Pulmonary artery endothelial cell (primary cell): ENCODE results near the gene METTL23. TPM values are rescaled to one million over a fixed set of nuclear protein-coding genes. Genes with fewer than 3 reads are reported as not detected.
"Not testable (repeated sequence)": the region's sequence is repeated elsewhere in the genome, so short reads cannot be mapped to it uniquely, and the experiment has no call there.

Experiments
- DNase-seq: peaks from one replicate; pipeline ENCODE4 v3.0.0-alpha.2; 2011; ENCODE audit warnings: low read depth, low spot score
- total RNA-seq: library from RNA; depleted of rRNA; stranded (reverse); fragments of >200 nt; gene quantifications from 2 replicates; pipeline ENCODE4 v1.2.3, GENCODE V29; 2014

The METTL23 gene
- total RNA-seq, 1 donor from 2014 or later: 18.6 TPM

- DNase-seq: no peak
These were observed 12.9 kb upstream of the METTL23 start for GRCh38 chr17:76713765-76714164.

DNA sequence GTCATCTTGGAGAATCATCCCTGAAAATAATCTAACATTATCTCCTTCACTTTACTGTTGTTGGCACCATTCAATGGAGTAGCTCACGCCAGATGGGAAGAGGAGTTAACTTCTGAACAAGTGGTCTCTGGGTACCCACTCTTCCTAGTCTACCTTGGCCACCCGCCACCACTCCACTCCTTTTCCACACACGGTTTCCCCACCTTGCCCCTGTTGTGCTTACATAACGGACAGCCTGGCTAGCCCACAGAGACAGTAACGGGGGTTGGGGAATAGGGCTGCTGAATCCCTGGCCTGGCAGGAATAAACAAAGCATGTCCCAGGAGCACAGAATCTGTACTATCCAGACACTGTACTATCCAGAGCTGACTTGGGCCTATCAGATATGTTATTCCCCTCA lies 12.3 kb upstream of the METTL23 start:
- DNase-seq: no peak

DNA sequence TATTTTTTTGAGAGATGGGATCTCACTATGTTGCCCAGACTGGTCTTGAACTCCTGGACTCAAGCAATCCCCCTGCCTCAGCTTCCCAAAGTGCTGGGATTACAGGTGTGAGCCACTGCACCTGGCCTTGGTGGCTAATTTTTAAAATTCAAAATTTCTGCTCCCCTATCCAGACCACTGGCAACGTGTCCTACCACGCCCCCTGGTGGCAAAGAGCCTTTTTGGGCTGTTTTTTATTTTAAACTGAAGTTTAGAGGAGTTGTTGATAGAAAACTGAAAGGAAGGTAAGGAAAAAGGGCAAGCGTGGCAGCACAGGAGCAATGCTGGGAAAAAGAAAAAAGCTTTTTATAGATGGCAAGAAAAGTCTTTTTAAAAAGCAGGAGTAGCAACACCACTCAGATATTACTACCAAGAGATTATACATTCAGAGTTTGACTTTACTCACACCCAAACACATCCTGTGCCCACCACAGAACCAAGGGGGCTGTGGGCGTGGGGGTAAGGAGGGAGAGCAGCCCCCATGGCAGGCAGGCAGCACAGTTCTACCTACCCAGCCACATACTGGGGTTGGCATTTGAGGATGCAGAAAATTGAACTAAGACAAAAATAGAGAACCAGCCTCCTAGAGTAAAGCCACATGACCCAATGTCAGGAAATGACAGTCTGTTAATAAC lies 11.7 kb upstream of the METTL23 start:
- DNase-seq: no peak

GRCh38 chr17:76715496-76715830 lies 11.2 kb upstream of the METTL23 start:
- no peak for DNase-seq

DNA sequence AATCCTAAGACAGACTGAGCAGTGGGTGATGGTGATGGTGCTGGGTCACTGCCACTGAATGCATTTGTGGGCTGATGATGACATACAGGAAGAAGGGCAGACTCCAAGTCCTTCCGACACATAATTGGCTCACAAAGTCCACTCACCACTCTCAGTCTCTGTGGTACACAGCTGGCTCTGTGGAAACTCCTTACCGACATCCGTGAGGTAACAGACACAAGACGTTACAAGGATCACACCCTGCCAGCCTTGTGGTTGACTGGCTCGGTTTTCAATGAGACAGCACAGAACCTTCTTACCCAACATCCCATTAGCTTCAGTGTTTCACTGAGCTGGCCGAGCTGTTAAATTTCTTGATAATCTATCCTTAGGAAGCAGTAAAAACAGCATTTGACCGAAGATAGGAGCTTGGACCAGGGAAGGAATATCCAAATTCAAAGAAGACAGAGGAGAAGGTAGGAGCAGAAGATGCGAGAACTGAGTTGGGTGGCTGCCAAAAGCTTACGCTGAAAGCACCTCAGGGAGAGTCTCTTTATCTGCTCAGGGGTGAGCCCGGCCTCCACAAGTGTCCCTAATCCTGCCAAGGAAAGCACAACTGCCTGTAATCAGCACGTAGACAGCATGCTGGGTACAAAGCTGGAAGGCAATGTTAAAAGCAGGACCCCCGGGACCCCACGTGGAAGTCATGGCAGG lies 10.3 kb upstream of the METTL23 start:
- DNase-seq: no peak

- DNase-seq: no peak
These were observed 9.8 kb upstream of the METTL23 start for GRCh38 chr17:76716839-76717215.

DNA sequence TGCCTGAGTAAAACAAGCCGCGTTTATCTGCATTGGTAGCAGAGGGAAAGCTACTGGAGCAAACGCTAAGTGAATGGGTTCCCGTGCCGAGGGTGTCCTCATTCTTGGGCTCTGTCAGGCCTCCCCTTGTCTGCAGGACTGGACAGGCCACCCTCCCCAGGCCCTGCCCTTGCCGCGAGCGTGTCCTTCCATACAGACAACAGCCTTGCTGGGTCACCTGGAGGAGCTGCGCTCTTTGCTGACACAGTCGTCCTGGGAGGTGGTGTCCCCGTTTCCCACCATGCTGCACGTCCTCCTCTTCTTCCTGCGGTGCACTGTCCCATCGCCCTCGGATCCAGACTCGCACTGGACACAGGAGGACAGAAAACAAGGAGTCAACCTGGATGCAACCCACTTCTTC lies 8.1 kb upstream of the METTL23 start:
- DNase-seq: no peak

DNA sequence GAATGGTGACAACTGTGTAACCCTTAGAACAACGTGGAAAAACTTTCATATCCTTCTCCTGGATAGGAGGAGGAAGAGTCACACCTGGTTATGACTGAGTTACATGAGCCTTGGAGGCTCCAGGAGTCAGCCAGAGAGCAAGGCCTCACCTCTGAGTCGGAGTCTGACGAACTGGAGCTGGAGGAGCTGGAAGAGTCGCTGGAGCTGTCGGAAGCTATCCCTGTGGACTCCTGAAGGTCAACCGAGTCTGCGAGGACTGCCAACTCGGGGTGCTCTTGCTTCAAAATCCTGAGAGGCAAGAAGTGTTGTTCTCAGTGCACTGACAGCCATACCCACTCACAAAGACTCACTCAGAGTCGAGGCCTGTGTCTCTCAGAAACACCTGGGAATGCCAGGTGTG lies 6.4 kb upstream of the METTL23 start:
- no peak for DNase-seq

DNA sequence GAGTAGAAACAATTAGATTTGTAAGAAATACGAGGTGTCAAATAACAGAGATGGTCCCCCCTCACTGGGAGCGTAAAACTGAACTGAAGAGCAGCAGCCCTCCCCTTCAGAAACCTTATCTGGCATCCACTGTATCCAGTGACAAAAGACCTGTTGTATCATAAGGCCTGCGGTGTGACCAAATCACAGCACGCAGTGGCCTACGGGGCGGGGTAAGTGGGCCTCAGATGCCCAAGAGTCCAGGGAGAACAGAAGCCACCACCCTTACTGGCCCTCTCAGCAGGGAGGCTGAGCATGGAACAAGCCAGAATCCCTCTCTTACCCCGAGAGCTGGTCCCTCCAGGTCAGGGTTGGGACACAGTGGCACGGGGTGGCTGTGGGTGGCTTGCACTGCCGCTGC lies 5.7 kb upstream of the METTL23 start:
- no peak for DNase-seq

GRCh38 chr17:76721463-76721862 lies 5.2 kb upstream of the METTL23 start:
- no peak for DNase-seq

DNA sequence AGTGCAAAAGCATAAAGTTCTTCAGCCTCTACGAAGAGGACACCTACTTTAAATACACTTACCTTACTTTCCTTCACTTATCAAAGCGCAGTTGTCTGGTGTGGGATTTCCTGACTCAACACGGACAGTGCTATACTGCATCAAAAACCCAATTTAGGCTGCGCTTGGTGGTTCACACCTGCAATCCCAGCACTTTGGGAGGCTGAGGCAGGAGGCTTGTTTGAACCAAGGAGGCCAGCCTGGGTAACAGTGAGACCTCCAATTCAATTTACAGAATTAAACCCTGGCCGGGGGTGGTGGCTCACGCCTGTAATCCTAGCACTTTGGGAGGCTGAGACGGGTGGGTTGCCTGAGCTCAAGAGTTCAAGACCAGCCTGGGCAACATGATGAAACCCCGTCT lies 4.4 kb upstream of the METTL23 start:
- DNase-seq: no peak

DNA sequence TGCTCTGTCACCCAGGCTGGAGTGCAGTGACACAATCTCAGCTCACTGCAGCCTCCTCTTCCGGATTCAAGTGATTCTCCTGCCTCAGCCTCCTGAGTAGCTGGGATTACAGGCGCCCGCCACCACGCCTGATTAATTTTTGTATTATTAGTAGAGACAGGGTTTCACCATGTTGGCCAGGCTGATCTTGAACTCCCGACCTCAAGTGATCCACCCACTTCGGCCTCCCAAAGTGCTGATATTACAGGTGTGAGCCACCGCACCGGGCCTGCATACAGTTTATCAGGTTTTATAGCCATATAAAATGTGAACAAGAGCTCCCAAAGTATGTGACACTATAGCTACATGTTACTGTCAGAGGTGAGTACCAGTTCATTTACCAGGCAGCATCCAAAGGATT lies 3.7 kb upstream of the METTL23 start:
- not testable (repeated sequence) for DNase-seq

DNA sequence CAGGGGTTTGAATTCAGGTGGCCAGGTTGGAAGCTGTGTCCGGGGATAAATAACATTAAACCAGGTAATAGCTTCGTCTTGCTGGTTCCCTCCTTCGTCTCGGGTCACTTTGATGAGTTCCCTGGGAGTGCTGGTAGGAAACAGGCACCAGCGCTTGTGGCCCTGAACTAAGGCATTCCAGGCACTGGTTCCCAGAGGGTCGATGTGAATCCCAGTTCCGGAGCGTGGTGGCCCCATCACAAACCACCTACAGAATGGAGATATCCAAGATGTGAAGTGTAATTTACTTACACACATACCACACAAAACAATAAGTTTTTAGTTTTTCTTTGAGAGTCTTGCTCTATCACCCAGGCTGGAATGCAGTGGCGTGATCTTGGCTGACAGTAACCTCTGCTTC lies 2.8 kb upstream of the METTL23 start:
- DNase-seq: no peak

GRCh38 chr17:76725580-76726230 lies 934 bp upstream of the METTL23 start:
- DNase-seq: no peak

DNA sequence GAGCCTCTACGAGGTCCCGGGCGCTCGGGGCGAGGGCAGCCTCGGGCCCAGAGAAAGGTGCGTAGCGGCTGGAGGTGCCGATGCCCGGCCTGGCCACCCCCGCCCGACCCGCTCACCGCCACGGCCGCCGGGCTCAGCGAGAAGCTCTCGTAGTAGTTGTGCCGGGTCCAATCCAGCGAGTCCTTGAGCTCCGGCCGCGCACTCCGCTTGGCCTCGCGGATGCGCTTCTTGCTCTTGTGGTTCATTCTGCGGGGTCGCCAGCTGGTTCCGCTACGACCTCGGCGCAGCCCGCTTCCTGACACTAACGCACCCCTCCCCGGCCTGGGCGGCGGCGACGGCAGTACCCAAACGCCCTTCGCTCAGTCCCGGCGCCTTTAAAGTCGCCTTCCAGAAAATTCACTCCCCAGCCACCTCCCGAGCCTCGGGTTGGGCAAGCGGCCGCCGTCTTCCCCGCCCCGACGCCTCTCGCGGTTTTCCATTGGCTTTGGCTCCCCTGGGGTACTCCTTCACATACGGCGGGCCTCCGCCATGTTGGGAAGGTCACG lies 336 bp upstream of the METTL23 start, which contains the start of gene JMJD6:
Gene JMJD6, minus strand, starts transcription at position 376 of the 545 bp plus-strand sequence. Its CDS starts 131 bp downstream, at position 245.
- DNase-seq: peak; percentile 85

- no peak for DNase-seq
These were observed 1.3 kb downstream of the METTL23 start for GRCh38 chr17:76727745-76728456.

DNA sequence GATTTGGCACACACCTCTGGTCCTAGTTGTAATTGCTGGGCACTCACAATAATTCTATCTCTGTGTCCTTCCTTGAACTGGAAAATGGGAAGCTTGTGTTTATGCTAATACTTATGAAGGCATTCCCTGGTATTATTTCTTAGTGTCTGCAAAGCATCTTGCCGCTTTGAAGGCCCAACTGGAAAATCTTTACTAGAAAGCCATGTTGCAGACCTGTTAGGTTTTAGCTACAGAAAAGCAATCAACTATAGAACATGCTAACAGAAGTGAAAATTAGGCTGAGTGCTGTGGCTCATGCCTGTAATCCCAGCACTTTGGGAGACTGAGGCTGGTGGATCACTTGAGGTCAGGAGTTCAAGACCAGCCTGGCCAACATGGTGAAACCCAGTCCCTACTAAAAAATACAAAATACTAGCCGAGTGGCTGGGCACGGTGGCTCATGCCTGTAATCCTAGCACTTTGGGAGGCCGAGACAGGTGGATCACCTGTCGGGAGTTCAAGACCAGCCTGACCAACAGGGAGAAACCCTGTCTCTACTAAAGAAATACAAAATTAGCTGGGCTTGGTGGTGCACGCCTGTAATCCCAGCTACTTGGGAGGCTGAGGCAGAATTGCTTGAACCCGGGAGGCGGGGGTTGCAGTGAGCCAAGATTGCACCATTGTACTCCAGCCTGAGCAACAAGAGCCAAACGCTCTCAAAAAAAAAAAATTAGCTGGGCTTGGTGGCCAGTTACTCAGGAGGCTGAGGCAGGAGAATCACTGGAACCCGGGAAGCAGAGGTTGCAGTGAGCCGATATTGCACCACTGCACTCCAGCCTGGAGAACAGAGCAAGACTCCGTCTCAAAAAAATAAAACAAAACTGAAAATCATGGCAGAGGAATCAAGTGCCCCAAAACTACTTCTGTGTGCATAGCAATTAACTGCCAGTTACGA lies 5.4 kb downstream of the METTL23 start:
- DNase-seq: not testable (repeated sequence)

DNA sequence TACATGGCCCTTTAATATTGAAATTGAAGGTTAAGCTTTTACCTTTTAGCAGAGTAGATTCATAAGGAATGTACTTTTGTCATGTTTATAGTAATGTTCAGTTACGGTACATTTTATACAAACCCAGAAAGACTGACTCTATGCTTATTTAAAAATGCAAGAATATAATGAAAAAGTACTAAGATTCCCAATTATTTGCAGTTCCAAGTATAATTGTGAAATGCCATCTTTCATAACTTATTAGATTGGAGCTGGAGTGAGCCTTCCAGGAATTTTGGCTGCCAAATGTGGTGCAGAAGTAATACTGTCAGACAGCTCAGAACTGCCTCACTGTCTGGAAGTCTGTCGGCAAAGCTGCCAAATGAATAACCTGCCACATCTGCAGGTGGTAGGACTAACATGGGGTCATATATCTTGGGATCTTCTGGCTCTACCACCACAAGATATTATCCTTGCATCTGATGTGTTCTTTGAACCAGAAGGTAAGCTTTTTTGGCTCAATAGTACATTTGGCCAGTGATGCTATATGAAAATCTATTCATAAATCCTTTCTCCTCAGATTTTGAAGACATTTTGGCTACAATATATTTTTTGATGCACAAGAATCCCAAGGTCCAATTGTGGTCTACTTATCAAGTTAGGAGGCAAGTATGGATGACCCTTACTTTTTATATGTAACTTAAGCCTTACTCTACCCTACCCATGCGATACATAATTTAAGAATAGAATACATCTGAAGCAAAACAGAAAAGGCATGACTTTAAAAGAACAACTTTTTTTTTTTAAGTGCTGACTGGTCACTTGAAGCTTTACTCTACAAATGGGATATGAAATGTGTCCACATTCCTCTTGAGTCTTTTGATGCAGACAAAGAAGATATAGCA lies 6.3 kb downstream of the METTL23 start:
- no peak for DNase-seq

GRCh38 chr17:76733618-76733957 lies 6.9 kb downstream of the METTL23 start:
- DNase-seq: no peak
